ENCODE results near the gene VWA8. TPM values are rescaled to one million over a fixed set of nuclear protein-coding genes. Genes with fewer than 3 reads are reported as not detected.

The VWA8 gene
- total and polyA plus RNA-seq, 9 donors: 4.5 to 25.1 (median 21.0) TPM

DNA sequence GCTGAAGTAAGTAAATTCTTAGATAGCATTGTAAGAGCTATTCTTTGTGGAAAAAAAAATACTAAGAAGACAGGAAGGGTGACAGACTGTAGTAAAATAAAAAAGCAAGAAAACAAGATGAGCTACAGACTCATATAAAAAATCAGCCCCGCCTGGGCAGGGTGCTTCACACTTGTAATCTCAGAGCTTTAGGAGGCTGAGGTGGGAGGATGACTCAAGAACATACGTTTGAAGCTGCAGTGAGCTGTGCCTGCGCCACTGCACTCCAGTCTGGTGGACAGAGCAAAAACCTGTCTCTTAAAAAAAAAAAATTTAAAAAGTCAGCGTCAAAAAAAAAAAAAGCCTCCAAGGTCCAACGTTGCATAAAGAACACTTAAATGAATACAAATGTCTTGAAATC, 102.1 kb downstream of the VWA8 start:
- WGBS, 3 donors: 31 to 46% (median 41%) methylated on average over 5 of the region's 5 CpGs
- Histone ChIP-seq H3K9me3 (no peaks in the 10 kb centered on the region), H3K27me3 (no peaks in the 10 kb centered on the region), H3K4me3 (no peak overlapping the region), H3K27ac (no peak overlapping the region), H3K4me1 (ENCODE audit: insufficient read depth) (no peaks in the 10 kb centered on the region), H3K36me3 (no peaks in the 10 kb centered on the region)
- TF ChIP-seq POLR2A (IDR thresholded peaks at IDR 0.05) (no peak), CTCF (IDR thresholded peaks at IDR 0.05) (no peak), EP300 (IDR thresholded peaks at IDR 0.05) (no peak)
- intact Hi-C loops (cut with DNase I): no loop called here
- no peak for DNase-seq

- WGBS, 3 donors: 83 to 86% (median 83%) methylated on average over 1 of the region's 1 CpG
- Histone ChIP-seq H3K4me3 (no peak overlapping the region), H3K27ac (no peak overlapping the region), H3K9me3 (no peaks in the 10 kb centered on the region), H3K36me3 (no peaks in the 10 kb centered on the region), H3K4me1 (ENCODE audit: insufficient read depth) (no peaks in the 10 kb centered on the region), H3K27me3 (no peaks in the 10 kb centered on the region)
- TF ChIP-seq EP300 (IDR thresholded peaks at IDR 0.05) (no peak), POLR2A (IDR thresholded peaks at IDR 0.05) (no peak), CTCF (IDR thresholded peaks at IDR 0.05) (no peak)
- intact Hi-C loops (cut with DNase I): no loop called here
- DNase-seq: no peak
Observed at GRCh38 chr13:41854758-41855157, 106.2 kb downstream of the VWA8 start.

GRCh38 chr13:41851351-41851750, 109.6 kb downstream of the VWA8 start:
- intact Hi-C loops (cut with DNase I): no loop called here
- H3K4me3 ChIP-seq: no peak overlapping the region
- no peak for DNase-seq
- no peaks in the 10 kb centered on the region for H3K36me3 ChIP-seq
- H3K9me3 ChIP-seq: no peaks in the 10 kb centered on the region
- TF ChIP-seq EP300 (IDR thresholded peaks at IDR 0.05): no peak
- TF ChIP-seq CTCF (IDR thresholded peaks at IDR 0.05): no peak
- no peak for TF ChIP-seq POLR2A (IDR thresholded peaks at IDR 0.05)
- no peaks in the 10 kb centered on the region for H3K4me1 ChIP-seq (ENCODE audit: insufficient read depth)
- H3K27ac ChIP-seq: no peak overlapping the region
- no peaks in the 10 kb centered on the region for H3K27me3 ChIP-seq
- 92 to 95% (median 93%) methylated on average over 3 of the region's 3 CpGs for WGBS, 3 donors

DNA sequence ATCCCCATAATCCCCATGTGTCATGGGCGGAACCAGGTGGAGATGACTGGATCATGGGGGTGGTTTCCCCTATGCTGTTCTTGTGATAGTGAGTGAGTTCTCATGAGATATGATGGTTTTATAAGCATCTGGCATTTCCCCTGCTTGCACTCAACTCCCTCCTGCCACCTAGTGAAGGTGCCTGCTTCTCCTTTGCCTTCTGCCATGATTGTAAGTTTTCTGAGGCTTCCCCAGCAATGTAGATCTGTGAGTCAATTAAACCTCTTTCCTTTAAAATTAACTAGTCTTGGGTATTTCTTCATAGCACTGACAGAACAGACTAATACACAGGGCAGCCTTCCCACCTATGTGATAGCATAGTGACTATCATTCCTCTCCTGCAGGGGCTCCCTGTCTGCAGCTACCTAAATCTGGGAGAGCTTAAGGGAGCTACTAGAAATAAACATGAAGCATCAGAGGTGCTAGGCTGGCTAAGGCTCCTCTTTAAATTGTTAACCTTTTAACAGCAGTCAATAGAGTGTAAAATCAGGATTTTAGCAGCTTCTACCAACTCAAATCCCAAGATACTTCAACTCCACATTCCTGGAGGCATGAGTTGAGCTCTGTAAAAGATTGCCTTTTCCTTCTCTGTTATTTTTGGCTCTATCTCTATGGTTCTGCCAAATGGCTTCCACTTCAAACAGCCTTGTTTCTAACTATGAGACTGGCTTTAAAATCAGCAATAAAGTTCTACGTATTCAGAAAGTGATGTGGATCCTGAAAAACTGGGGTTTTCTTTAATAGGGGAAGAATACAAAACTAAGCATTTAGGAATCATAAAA, 112.3 kb downstream of the VWA8 start:
- no peaks in the 10 kb centered on the region for H3K36me3 ChIP-seq
- no peaks in the 10 kb centered on the region for H3K27me3 ChIP-seq
- no peak overlapping the region for H3K27ac ChIP-seq
- intact Hi-C loops (cut with DNase I): no loop called here
- H3K4me3 ChIP-seq: no peak overlapping the region
- H3K9me3 ChIP-seq: no peaks in the 10 kb centered on the region
- H3K4me1 ChIP-seq (ENCODE audit: insufficient read depth): no peaks in the 10 kb centered on the region
- no peak for DNase-seq
- no peak for TF ChIP-seq POLR2A (IDR thresholded peaks at IDR 0.05)
- TF ChIP-seq CTCF (IDR thresholded peaks at IDR 0.05): no peak
- TF ChIP-seq EP300 (IDR thresholded peaks at IDR 0.05): no peak
- WGBS, 3 donors: 77 to 94% (median 86%) methylated on average over 2 of the region's 2 CpGs
